HepG2 (cell line): ENCODE results near the gene ATAD1. TPM values are rescaled to one million over a fixed set of nuclear protein-coding genes. Genes with fewer than 3 reads are reported as not detected.

Experiments
- POLR2A ChIP-seq, 2 experiments: IDR thresholded peaks; 2 replicates each; pipeline ENCODE4 v1.6.1; 2011; ENCODE audit warnings: low read depth in 2 of 2, low read length in 2 of 2, mild to moderate bottlenecking in 1 of 2, moderate library complexity in 1 of 2; ENCODE audit not compliant: insufficient read depth in 1 of 2
- ZNF616 ChIP-seq: sonication (generic); formaldehyde crosslinking; IDR thresholded peaks from 2 replicates; pipeline ENCODE4 v1.5.0; 2020; ENCODE audit warnings: low read depth, mild to moderate bottlenecking, missing genetic modification reagents
- ZNF879 ChIP-seq: sonication (generic); formaldehyde crosslinking; IDR thresholded peaks from 2 replicates; pipeline ENCODE4 v1.8.1; 2023; ENCODE audit warnings: missing genetic modification reagents
- ZSCAN25 ChIP-seq: sonication (generic); formaldehyde crosslinking; IDR thresholded peaks from 2 replicates; pipeline ENCODE4 v1.8.0; 2022; ENCODE audit warnings: mild to moderate bottlenecking, missing genetic modification reagents
- polyA plus RNA-seq, 8 experiments: library from polyadenylated mRNA; depleted of rRNA in 3 of 8; stranded (reverse) in 7 of 8; unstranded in 1 of 8; fragments of >200 nt; fragmentation: Illumina TruSeq in 4 of 8; extraction: Trizol in 4 of 8; gene quantifications; 2 replicates each; pipeline versions ENCODE4 v1.2.1 to v1.2.3, GENCODE V29; 2011 to 2016; ENCODE audit warnings: low read depth in 4 of 8, missing spikeins in 1 of 8, mixed read lengths in 1 of 8; ENCODE audit not compliant: insufficient read depth in 1 of 8
- total RNA-seq, 5 experiments: library from RNA; depleted of rRNA; stranded (reverse); fragments of >200 nt; fragmentation: Illumina TruSeq; extraction: Trizol; gene quantifications; 2 replicates each; pipeline ENCODE4 v1.2.3, GENCODE V29; 2016; ENCODE audit warnings: low read depth in 1 of 5
- TF ChIP-seq, protein P1 (sequence below): sonication (generic); formaldehyde crosslinking; IDR thresholded peaks from 2 replicates; pipeline ENCODE4 v1.4.0; 2020; ENCODE audit warnings: missing genetic modification reagents, borderline replicate concordance
- TF ChIP-seq, protein P2 (sequence below): sonication (generic); formaldehyde crosslinking; IDR thresholded peaks from 2 replicates; pipeline ENCODE4 v1.4.0; 2020; ENCODE audit warnings: mild to moderate bottlenecking, missing genetic modification reagents
- TF ChIP-seq, protein P3 (sequence below): sonication (generic); formaldehyde crosslinking; IDR thresholded peaks from 2 replicates; pipeline ENCODE4 v1.8.1; 2023; ENCODE audit warnings: mild to moderate bottlenecking, inconsistent platforms, moderate library complexity, missing genetic modification reagents, borderline replicate concordance
- TF ChIP-seq, protein P4 (sequence below): sonication (generic); formaldehyde crosslinking; IDR thresholded peaks from 2 replicates; pipeline ENCODE4 v1.4.0; 2020; ENCODE audit warnings: missing genetic modification reagents

The ATAD1 gene
- total and polyA plus RNA-seq, 2 of the 13 experiments (the other 11 are each of a cell fraction or from before 2014, with no cell fraction given) = 14.9 to 28.2 TPM

DNA sequence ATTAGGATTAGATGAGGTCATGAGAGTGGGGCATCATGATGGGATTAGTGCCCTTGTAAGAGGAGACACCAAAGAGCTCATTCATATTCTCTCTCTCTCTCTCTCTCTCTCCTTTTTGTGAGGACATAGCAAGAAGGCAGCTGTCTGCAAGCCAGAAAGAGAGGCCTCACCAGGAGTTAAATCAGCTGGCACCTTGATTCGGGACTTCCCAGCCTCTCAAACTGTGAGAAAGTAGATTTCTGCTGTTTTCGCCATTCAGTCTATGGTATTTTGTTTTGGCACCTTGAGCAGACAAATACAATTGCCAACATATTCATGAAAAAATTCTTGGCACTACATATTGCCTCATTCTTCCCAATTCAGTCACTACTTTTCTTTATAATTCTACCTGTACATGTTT lies 20.6 kb upstream of the ATAD1 start (continued):
- TF ChIP-seq ZSCAN25 (CRISPR knock-in tag) = no peak
- no peak for TF ChIP-seq ZNF879
- TF ChIP-seq, protein P1, sequence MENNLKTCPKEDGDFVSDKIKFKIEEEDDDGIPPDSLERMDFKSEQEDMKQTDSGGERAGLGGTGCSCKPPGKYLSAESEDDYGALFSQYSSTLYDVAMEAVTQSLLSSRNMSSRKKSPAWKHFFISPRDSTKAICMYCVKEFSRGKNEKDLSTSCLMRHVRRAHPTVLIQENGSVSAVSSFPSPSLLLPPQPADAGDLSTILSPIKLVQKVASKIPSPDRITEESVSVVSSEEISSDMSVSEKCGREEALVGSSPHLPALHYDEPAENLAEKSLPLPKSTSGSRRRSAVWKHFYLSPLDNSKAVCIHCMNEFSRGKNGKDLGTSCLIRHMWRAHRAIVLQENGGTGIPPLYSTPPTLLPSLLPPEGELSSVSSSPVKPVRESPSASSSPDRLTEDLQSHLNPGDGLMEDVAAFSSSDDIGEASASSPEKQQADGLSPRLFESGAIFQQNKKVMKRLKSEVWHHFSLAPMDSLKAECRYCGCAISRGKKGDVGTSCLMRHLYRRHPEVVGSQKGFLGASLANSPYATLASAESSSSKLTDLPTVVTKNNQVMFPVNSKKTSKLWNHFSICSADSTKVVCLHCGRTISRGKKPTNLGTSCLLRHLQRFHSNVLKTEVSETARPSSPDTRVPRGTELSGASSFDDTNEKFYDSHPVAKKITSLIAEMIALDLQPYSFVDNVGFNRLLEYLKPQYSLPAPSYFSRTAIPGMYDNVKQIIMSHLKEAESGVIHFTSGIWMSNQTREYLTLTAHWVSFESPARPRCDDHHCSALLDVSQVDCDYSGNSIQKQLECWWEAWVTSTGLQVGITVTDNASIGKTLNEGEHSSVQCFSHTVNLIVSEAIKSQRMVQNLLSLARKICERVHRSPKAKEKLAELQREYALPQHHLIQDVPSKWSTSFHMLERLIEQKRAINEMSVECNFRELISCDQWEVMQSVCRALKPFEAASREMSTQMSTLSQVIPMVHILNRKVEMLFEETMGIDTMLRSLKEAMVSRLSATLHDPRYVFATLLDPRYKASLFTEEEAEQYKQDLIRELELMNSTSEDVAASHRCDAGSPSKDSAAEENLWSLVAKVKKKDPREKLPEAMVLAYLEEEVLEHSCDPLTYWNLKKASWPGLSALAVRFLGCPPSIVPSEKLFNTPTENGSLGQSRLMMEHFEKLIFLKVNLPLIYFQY (CRISPR knock-in tag) = no peak
- no peak for TF ChIP-seq ZNF616
- TF ChIP-seq, protein P2, sequence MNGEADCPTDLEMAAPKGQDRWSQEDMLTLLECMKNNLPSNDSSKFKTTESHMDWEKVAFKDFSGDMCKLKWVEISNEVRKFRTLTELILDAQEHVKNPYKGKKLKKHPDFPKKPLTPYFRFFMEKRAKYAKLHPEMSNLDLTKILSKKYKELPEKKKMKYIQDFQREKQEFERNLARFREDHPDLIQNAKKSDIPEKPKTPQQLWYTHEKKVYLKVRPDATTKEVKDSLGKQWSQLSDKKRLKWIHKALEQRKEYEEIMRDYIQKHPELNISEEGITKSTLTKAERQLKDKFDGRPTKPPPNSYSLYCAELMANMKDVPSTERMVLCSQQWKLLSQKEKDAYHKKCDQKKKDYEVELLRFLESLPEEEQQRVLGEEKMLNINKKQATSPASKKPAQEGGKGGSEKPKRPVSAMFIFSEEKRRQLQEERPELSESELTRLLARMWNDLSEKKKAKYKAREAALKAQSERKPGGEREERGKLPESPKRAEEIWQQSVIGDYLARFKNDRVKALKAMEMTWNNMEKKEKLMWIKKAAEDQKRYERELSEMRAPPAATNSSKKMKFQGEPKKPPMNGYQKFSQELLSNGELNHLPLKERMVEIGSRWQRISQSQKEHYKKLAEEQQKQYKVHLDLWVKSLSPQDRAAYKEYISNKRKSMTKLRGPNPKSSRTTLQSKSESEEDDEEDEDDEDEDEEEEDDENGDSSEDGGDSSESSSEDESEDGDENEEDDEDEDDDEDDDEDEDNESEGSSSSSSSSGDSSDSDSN (CRISPR knock-in tag) = no peak
- TF ChIP-seq POLR2A (IDR thresholded peaks at IDR 0.05; ENCODE audit: insufficient read depth in 1 of 2, low read depth in 2 of 2, low read length in 2 of 2) = no peak
- TF ChIP-seq, protein P3, sequence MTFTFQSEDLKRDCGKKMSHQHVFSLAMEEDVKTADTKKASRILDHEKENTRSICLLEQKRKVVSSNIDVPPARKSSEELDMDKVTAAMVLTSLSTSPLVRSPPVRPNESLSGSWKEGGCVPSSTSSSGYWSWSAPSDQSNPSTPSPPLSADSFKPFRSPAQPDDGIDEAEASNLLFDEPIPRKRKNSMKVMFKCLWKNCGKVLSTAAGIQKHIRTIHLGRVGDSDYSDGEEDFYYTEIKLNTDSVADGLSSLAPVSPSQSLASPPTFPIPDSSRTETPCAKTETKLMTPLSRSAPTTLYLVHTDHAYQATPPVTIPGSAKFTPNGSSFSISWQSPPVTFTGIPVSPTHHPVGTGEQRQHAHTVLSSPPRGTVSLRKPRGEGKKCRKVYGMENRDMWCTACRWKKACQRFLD (CRISPR knock-in tag) = no peak
- TF ChIP-seq, protein P4, sequence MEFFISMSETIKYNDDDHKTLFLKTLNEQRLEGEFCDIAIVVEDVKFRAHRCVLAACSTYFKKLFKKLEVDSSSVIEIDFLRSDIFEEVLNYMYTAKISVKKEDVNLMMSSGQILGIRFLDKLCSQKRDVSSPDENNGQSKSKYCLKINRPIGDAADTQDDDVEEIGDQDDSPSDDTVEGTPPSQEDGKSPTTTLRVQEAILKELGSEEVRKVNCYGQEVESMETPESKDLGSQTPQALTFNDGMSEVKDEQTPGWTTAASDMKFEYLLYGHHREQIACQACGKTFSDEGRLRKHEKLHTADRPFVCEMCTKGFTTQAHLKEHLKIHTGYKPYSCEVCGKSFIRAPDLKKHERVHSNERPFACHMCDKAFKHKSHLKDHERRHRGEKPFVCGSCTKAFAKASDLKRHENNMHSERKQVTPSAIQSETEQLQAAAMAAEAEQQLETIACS (CRISPR knock-in tag) = no peak
